Mesenchymal stem cell (in vitro differentiated cells and primary cell): Measurements from ENCODE around the gene MYT1. TPM values are rescaled to one million over a fixed set of nuclear protein-coding genes. Genes with fewer than 3 reads are reported as not detected.
A peak's percentile ranks its signal among the peaks of the same experiment; 100 is the strongest.

Experiments used
- DNase-seq: peaks from one replicate; pipeline ENCODE4 v3.0.0-alpha.2; 2013
- H2AFZ ChIP-seq: one replicate; pipeline ENCODE4 v1.6.1; 2013; ENCODE audit warnings: low read depth, mild to moderate bottlenecking, control low read depth, inconsistent platforms, low read length, moderate library complexity
- H2AK5ac ChIP-seq: 2 replicates; pipeline ENCODE4 v1.6.1; 2013; ENCODE audit warnings: low read length, moderate library complexity, mild to moderate bottlenecking, inconsistent platforms; ENCODE audit not compliant: severe bottlenecking
- H2BK120ac ChIP-seq: one replicate; pipeline ENCODE4 v1.6.1; 2013; ENCODE audit warnings: low read depth, mild to moderate bottlenecking, inconsistent platforms, low read length, moderate library complexity
- H2BK12ac ChIP-seq, 2 experiments: one replicate each; pipeline ENCODE4 v1.6.1; 2013; ENCODE audit warnings: inconsistent platforms in 2 of 2, low read length in 2 of 2, mild to moderate bottlenecking in 2 of 2, moderate library complexity in 2 of 2, control low read depth in 1 of 2
- H2BK15ac ChIP-seq: one replicate; pipeline ENCODE4 v1.6.1; 2013; ENCODE audit warnings: mild to moderate bottlenecking, low read depth, inconsistent platforms; ENCODE audit not compliant: poor library complexity, severe bottlenecking
- H2BK5ac ChIP-seq: 2 replicates; pipeline ENCODE4 v1.6.1; 2013; ENCODE audit warnings: low read depth, mild to moderate bottlenecking, low read length, control low read depth, inconsistent platforms; ENCODE audit not compliant: poor library complexity, severe bottlenecking
- H3K14ac ChIP-seq, 2 experiments: one replicate each; pipeline ENCODE4 v1.6.1; 2013; ENCODE audit warnings: inconsistent platforms in 2 of 2, low read length in 2 of 2, control low read depth in 1 of 2, mild to moderate bottlenecking in 1 of 2, moderate library complexity in 1 of 2
- H3K18ac ChIP-seq, 2 experiments: one replicate each; pipeline ENCODE4 v1.6.1; 2013; ENCODE audit warnings: inconsistent platforms in 2 of 2, low read length in 2 of 2, control low read depth in 1 of 2, low read depth in 1 of 2, mild to moderate bottlenecking in 1 of 2
- H3K23ac ChIP-seq, 2 experiments: one replicate each; pipeline ENCODE4 v1.6.1; 2013; ENCODE audit warnings: inconsistent platforms in 2 of 2, low read length in 2 of 2, mild to moderate bottlenecking in 2 of 2, moderate library complexity in 2 of 2, control low read depth in 1 of 2
- H3K27ac ChIP-seq: 2 replicates; pipeline ENCODE4 v1.5.1; 2013; ENCODE audit warnings: mild to moderate bottlenecking, moderate library complexity, low read length, control low read depth, inconsistent platforms; ENCODE audit not compliant: poor library complexity, severe bottlenecking
- H3K27me3 ChIP-seq, 2 experiments: 2 replicates each; pipeline versions ENCODE4 v1.6.1 to v1.7.0; 2013; ENCODE audit warnings: low read length in 2 of 2, mild to moderate bottlenecking in 2 of 2, moderate library complexity in 2 of 2, control low read depth in 1 of 2, inconsistent platforms in 1 of 2; ENCODE audit not compliant: control insufficient read depth in 1 of 2, insufficient read depth in 1 of 2
- H3K36me3 ChIP-seq, 2 experiments: 2 replicates each; pipeline versions ENCODE4 v1.6.1 to v1.7.0; 2013; ENCODE audit warnings: low read length in 2 of 2, control low read depth in 1 of 2, inconsistent platforms in 1 of 2, low read depth in 1 of 2, mild to moderate bottlenecking in 1 of 2; ENCODE audit not compliant: insufficient read depth in 2 of 2, control insufficient read depth in 1 of 2
- H3K4ac ChIP-seq, 2 experiments: one replicate each; pipeline ENCODE4 v1.6.1; 2013; ENCODE audit warnings: inconsistent platforms in 2 of 2, low read length in 2 of 2, mild to moderate bottlenecking in 2 of 2, moderate library complexity in 2 of 2, control low read depth in 1 of 2, low read depth in 1 of 2
- H3K4me1 ChIP-seq: 2 replicates; pipeline ENCODE4 v1.6.1; 2013; ENCODE audit warnings: low read depth, low read length, control low read depth; ENCODE audit not compliant: control insufficient read depth, insufficient read depth
- H3K4me2 ChIP-seq: 2 replicates; pipeline ENCODE4 v1.6.1; 2013; ENCODE audit warnings: low read length, mild to moderate bottlenecking, inconsistent platforms; ENCODE audit not compliant: poor library complexity, severe bottlenecking
- H3K4me3 ChIP-seq, 2 experiments: 2 replicates each; pipeline versions ENCODE4 v1.5.1 to v1.7.0; 2013; ENCODE audit warnings: low read length in 2 of 2, mild to moderate bottlenecking in 2 of 2, control low read depth in 1 of 2, low read depth in 1 of 2; ENCODE audit not compliant: insufficient read depth in 1 of 2
- H3K79me1 ChIP-seq: replicated peaks from 2 replicates; pipeline ENCODE4 v1.6.1; 2013; ENCODE audit warnings: mild to moderate bottlenecking, control low read depth, low read length, inconsistent platforms; ENCODE audit not compliant: poor library complexity, severe bottlenecking
- H3K9ac ChIP-seq: 2 replicates; pipeline ENCODE4 v1.7.0; 2013; ENCODE audit warnings: mild to moderate bottlenecking, low read length, moderate library complexity
- H3K9me3 ChIP-seq: 2 replicates; pipeline ENCODE4 v1.7.0; 2013; ENCODE audit warnings: mild to moderate bottlenecking, low read length; ENCODE audit not compliant: control insufficient read depth
- H4K8ac ChIP-seq: one replicate; pipeline ENCODE4 v1.6.1; 2013; ENCODE audit warnings: inconsistent platforms, mild to moderate bottlenecking, low read length, moderate library complexity
- H4K91ac ChIP-seq: one replicate; pipeline ENCODE4 v1.6.1; 2013; ENCODE audit warnings: mild to moderate bottlenecking, low read length, inconsistent platforms
- WGBS: methylation state at CpG from one replicate; pipeline ENCODE4 v1.1.7; 2013; ENCODE audit warnings: mixed read lengths; 5-methylcytosine and 5-hydroxymethylcytosine counted together
- polyA plus RNA-seq, 2 experiments: library from polyadenylated mRNA; stranded (reverse); fragments of 200-250 nt; gene quantifications; one replicate each; pipeline ENCODE4 v1.2.3, GENCODE V29; 2013

The MYT1 gene
- polyA plus RNA-seq (2013, experiment 1 of 2), result not detected
- not detected for polyA plus RNA-seq (2013, experiment 2 of 2)

DNA sequence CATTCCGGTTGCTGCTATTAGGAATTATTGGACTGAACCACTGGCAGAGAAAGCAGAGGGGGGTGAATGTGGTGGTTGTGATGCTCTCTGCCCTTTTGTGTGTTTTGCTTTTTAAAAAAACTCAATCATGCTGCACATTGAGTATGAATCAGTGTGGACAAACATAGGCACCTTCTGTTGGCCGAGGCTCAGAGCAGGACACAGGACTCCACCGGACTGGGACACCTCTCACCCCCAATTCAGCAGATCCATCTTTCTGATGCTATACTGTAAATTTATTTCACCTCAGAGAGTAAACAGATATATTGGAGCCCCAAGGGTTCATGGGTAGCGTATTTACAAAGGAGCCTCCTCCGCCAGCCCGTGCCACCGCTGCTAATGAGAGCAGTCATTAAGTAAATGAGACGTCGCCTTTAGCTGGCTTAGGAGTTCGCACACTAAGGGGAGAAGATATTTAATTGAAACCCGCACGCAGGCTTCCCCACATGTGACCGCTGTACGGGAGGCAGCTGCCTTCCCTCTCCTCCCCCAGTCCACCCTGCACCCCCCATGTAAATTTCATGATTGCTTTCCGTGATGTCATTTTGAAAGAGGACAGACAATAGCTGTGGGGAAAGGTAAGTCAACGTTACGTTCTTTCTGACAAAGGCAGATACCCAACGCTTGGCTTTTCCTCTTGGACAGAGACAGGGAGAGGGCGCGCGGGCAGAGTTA, at the start of gene MYT1:
MYT1 (plus strand) TSS at position 330 of the 714 bp plus-strand sequence. CDS start 34,410 bp downstream, outside the sequence.
- no peak within 1 kb of the TSS for H4K8ac ChIP-seq
- peaks cover 2% of the 10 kb centered on the region for H3K4me1 ChIP-seq
- no peak within 1 kb of the TSS for H2AK5ac ChIP-seq
- H2BK5ac ChIP-seq, result no peak within 1 kb of the TSS
- H3K4me2 ChIP-seq, result no peak within 1 kb of the TSS
- peaks cover 86 to 99% of the 10 kb centered on the region in 2 experiments for H3K27me3 ChIP-seq
- no peak within 1 kb of the TSS for H3K23ac ChIP-seq
- no peak within 1 kb of the TSS for H3K27ac ChIP-seq
- no peak for DNase-seq
- H2BK120ac ChIP-seq, result no peak within 1 kb of the TSS
- no peaks in the 10 kb centered on the region for H3K36me3 ChIP-seq
- H2BK15ac ChIP-seq, result no peak within 1 kb of the TSS
- H3K79me1 ChIP-seq, result no peaks in the 10 kb centered on the region
- H3K9ac ChIP-seq, result no peak within 1 kb of the TSS
- 88% methylated on average over 21 of the region's 21 CpGs for WGBS
- no peak within 1 kb of the TSS for H3K4ac ChIP-seq
- no peak within 1 kb of the TSS for H2BK12ac ChIP-seq
- H3K14ac ChIP-seq, result no peak within 1 kb of the TSS
- no peak within 1 kb of the TSS for H3K18ac ChIP-seq
- H3K9me3 ChIP-seq, result no peaks in the 10 kb centered on the region
- no peak within 1 kb of the TSS for H2AFZ ChIP-seq
- H4K91ac ChIP-seq, result no peak within 1 kb of the TSS
- H3K4me3 ChIP-seq, result no peak within 1 kb of the TSS

DNA sequence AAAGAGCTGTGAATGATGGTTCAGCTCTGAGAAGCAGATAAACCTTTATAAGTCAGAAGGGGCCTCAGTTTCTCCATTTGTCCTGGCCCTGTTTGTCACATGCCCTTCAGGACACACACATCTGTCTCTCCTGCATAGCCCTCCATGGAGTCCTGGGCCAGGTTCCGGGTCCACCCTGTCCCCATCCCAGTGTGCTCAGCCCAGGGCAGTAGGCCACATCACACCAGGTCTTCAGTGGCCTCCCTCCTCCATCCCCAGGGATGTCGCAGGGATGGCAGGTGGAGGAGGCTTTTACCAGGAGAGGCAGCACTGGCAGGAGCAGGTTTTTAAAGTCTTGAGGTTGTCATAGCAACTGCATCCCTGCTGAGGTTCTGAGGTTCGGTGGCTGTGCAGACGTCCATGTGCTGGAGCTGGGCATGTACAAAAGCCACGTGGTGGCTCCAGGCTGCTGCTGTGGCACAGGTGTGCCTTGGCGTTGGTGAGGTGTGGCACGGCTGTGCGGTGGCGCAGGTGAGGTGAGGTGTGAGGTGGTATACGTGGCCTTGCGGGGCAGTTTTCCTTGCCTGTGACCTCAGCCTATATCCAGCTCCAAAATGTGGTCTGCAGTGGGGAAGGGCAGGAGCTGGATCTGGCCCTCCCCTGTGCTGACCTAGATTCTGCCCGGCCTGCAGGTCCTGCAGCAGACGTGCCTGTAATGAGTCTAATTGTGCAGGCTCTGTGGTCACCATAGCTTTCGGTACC, 48.9 kb upstream of the MYT1 start:
- H3K9me3 ChIP-seq, result no peaks in the 10 kb centered on the region
- H3K79me1 ChIP-seq, result no peaks in the 10 kb centered on the region
- no peak for DNase-seq
- H3K4me2 ChIP-seq, result no peak overlapping the region
- no peak overlapping the region for H2BK5ac ChIP-seq
- H3K27me3 ChIP-seq, result peaks cover 29 to 68% of the 10 kb centered on the region in 2 experiments
- H3K4me3 ChIP-seq, result no peak overlapping the region
- H3K36me3 ChIP-seq, result no peaks in the 10 kb centered on the region
- H3K4me1 ChIP-seq, result peaks cover 7% of the 10 kb centered on the region
- H2AFZ ChIP-seq, result no peak overlapping the region
- H2BK120ac ChIP-seq, result no peak overlapping the region
- H3K23ac ChIP-seq, result no peak overlapping the region
- H3K9ac ChIP-seq, result no peak overlapping the region
- peak overlapping the region in 1 of 2 experiments; percentile 68 for H3K14ac ChIP-seq
- no peak overlapping the region for H3K4ac ChIP-seq
- no peak overlapping the region for H2AK5ac ChIP-seq
- H3K18ac ChIP-seq, result no peak overlapping the region
- no peak overlapping the region for H4K91ac ChIP-seq
- H4K8ac ChIP-seq, result no peak overlapping the region
- no peak overlapping the region for H2BK12ac ChIP-seq
- H2BK15ac ChIP-seq, result peak overlapping the region; percentile 17
- no peak overlapping the region for H3K27ac ChIP-seq
- WGBS, result 77% methylated on average over 13 of the region's 14 CpGs

DNA sequence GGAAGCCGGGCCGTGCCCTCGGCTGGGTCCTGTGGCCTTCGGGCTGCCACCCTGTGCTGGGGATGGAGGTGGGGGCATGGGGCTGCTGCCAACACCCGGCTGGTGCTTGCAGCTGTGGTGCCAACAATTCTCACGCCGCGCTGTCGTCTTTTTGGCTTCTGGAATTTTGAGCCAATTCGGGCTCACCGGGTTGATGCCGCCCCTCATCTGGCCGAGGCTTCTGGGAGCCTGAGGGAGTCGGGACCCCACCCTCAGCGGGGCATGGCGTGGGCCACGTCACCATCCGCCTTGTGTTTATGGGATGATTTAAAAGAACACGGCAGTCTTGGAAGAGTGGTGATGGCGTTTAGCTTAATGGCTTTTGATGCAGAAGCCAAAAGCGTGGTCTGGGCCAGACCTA, 48.2 kb upstream of the MYT1 start:
- Histone ChIP-seq H4K91ac (no peak overlapping the region), H3K27ac (no peak overlapping the region), H2BK12ac (no peak overlapping the region), H2AK5ac (no peak overlapping the region), H3K79me1 (no peaks in the 10 kb centered on the region), H3K4me1 (peaks cover 8% of the 10 kb centered on the region), H3K4me3 (no peak overlapping the region), H3K23ac (no peak overlapping the region), H3K18ac (no peak overlapping the region), H3K27me3 (peaks cover 30 to 66% of the 10 kb centered on the region in 2 experiments), H3K9ac (no peak overlapping the region), H3K4me2 (no peak overlapping the region), H2BK5ac (no peak overlapping the region), H3K14ac (no peak overlapping the region), H3K36me3 (no peaks in the 10 kb centered on the region), H2AFZ (no peak overlapping the region), H4K8ac (no peak overlapping the region), H3K9me3 (no peaks in the 10 kb centered on the region), H3K4ac (no peak overlapping the region), H2BK120ac (no peak overlapping the region), H2BK15ac (no peak overlapping the region)
- WGBS, result 87% methylated on average over 21 of the region's 21 CpGs
- no peak for DNase-seq
